ENCODE results near the gene DFFA.

Gene DFFA

GRCh38 chr1:10516925-10517676 lies 44.8 kb upstream of the DFFA start:
- Histone ChIP-seq H3K27ac (no peak overlapping the region), H3K4me3 (no peak overlapping the region)
- no peak for TF ChIP-seq CTCF (IDR thresholded peaks at IDR 0.05)
- DNase-seq (ENCODE audit: low spot score): no peak

- no peak overlapping the region for H3K27ac ChIP-seq
- H3K4me3 ChIP-seq: no peak overlapping the region
- DNase-seq (ENCODE audit: low spot score): no peak
- TF ChIP-seq CTCF (IDR thresholded peaks at IDR 0.05): no peak
Observed at GRCh38 chr1:10515976-10516750, 43.8 kb upstream of the DFFA start.

GRCh38 chr1:10515301-10515975 lies 43.1 kb upstream of the DFFA start:
- H3K27ac ChIP-seq: no peak overlapping the region
- DNase-seq (ENCODE audit: low spot score): no peak
- TF ChIP-seq CTCF (IDR thresholded peaks at IDR 0.05): no peak
- H3K4me3 ChIP-seq: no peak overlapping the region

GRCh38 chr1:10514490-10515235 lies 42.3 kb upstream of the DFFA start:
- no peak for DNase-seq (ENCODE audit: low spot score)
- Histone ChIP-seq H3K27ac (no peak overlapping the region), H3K4me3 (no peak overlapping the region)
- TF ChIP-seq CTCF (IDR thresholded peaks at IDR 0.05): no peak

GRCh38 chr1:10513199-10513598 lies 40.9 kb upstream of the DFFA start:
- no peak for TF ChIP-seq CTCF (IDR thresholded peaks at IDR 0.05)
- H3K27ac ChIP-seq: no peak overlapping the region
- H3K4me3 ChIP-seq: no peak overlapping the region
- DNase-seq (ENCODE audit: low spot score): no peak

GRCh38 chr1:10511494-10511885 lies 39.2 kb upstream of the DFFA start:
- H3K4me3 ChIP-seq: no peak overlapping the region
- H3K27ac ChIP-seq: no peak overlapping the region
- no peak for TF ChIP-seq CTCF (IDR thresholded peaks at IDR 0.05)
- DNase-seq (ENCODE audit: low spot score): no peak

All from coronary artery (tissue), 2 donors.